Measurements from ENCODE around the gene FAF2.

FAF2 gene

GRCh38 chr5:176492431-176492830 is 44.2 kb downstream of the FAF2 start:
- TF ChIP-seq GATA3 (IDR thresholded peaks at IDR 0.05; ENCODE audit: low read depth, low read length) (no peak), GATA2 (IDR thresholded peaks at IDR 0.05; ENCODE audit: low read depth, low read length) (no peak)

GRCh38 chr5:176497852-176498251 is 49.7 kb downstream of the FAF2 start:
- TF ChIP-seq GATA2 (IDR thresholded peaks at IDR 0.05; ENCODE audit: low read depth, low read length) (no peak), GATA3 (IDR thresholded peaks at IDR 0.05; ENCODE audit: low read depth, low read length) (no peak)

- TF ChIP-seq GATA2 (IDR thresholded peaks at IDR 0.05; ENCODE audit: low read depth, low read length) (no peak), GATA3 (IDR thresholded peaks at IDR 0.05; ENCODE audit: low read depth, low read length) (no peak)
Measured at GRCh38 chr5:176499273-176499672, 51.1 kb downstream of the FAF2 start.

- no peak for TF ChIP-seq GATA3 (IDR thresholded peaks at IDR 0.05; ENCODE audit: low read depth, low read length)
- no peak for TF ChIP-seq GATA2 (IDR thresholded peaks at IDR 0.05; ENCODE audit: low read depth, low read length)
Measured at GRCh38 chr5:176500511-176500910, 52.3 kb downstream of the FAF2 start.

GRCh38 chr5:176501333-176501732 is 53.1 kb downstream of the FAF2 start:
- TF ChIP-seq GATA2 (IDR thresholded peaks at IDR 0.05; ENCODE audit: low read depth, low read length), result no peak
- TF ChIP-seq GATA3 (IDR thresholded peaks at IDR 0.05; ENCODE audit: low read depth, low read length), result no peak

GRCh38 chr5:176503496-176503895 is 55.3 kb downstream of the FAF2 start:
- TF ChIP-seq GATA3 (IDR thresholded peaks at IDR 0.05; ENCODE audit: low read depth, low read length), result no peak

GRCh38 chr5:176507911-176508310 is 59.7 kb downstream of the FAF2 start:
- TF ChIP-seq GATA3 (IDR thresholded peaks at IDR 0.05; ENCODE audit: low read depth, low read length) (no peak), GATA2 (IDR thresholded peaks at IDR 0.05; ENCODE audit: low read depth, low read length) (no peak)

- TF ChIP-seq GATA3 (IDR thresholded peaks at IDR 0.05; ENCODE audit: low read depth, low read length) (no peak), GATA2 (IDR thresholded peaks at IDR 0.05; ENCODE audit: low read depth, low read length) (no peak)
Measured at GRCh38 chr5:176508603-176509002, 60.4 kb downstream of the FAF2 start.

GRCh38 chr5:176513788-176514187 is 65.6 kb downstream of the FAF2 start:
- TF ChIP-seq GATA2 (IDR thresholded peaks at IDR 0.05; ENCODE audit: low read depth, low read length), result no peak
- no peak for TF ChIP-seq GATA3 (IDR thresholded peaks at IDR 0.05; ENCODE audit: low read depth, low read length)

- TF ChIP-seq GATA2 (IDR thresholded peaks at IDR 0.05; ENCODE audit: low read depth, low read length), result no peak
Measured at GRCh38 chr5:176514244-176514950, 66.2 kb downstream of the FAF2 start.

GRCh38 chr5:176515396-176515795 is 67.2 kb downstream of the FAF2 start:
- TF ChIP-seq GATA2 (IDR thresholded peaks at IDR 0.05; ENCODE audit: low read depth, low read length), result no peak
- TF ChIP-seq GATA3 (IDR thresholded peaks at IDR 0.05; ENCODE audit: low read depth, low read length), result no peak

- TF ChIP-seq GATA2 (IDR thresholded peaks at IDR 0.05; ENCODE audit: low read depth, low read length) (no peak), GATA3 (IDR thresholded peaks at IDR 0.05; ENCODE audit: low read depth, low read length) (no peak)
Measured at GRCh38 chr5:176517053-176517661, 69.0 kb downstream of the FAF2 start.

GRCh38 chr5:176519810-176520720 is 71.9 kb downstream of the FAF2 start:
- TF ChIP-seq GATA2 (IDR thresholded peaks at IDR 0.05; ENCODE audit: low read depth, low read length) (no peak), GATA3 (IDR thresholded peaks at IDR 0.05; ENCODE audit: low read depth, low read length) (no peak)

GRCh38 chr5:176521286-176521685 is 73.1 kb downstream of the FAF2 start:
- no peak for TF ChIP-seq GATA2 (IDR thresholded peaks at IDR 0.05; ENCODE audit: low read depth, low read length)
- no peak for TF ChIP-seq GATA3 (IDR thresholded peaks at IDR 0.05; ENCODE audit: low read depth, low read length)
